ENCODE data around the gene PRTN3.
A peak's percentile ranks its signal among the peaks of the same experiment; 100 is the strongest.
"Not testable (repeated sequence)": the region's sequence is repeated elsewhere in the genome, so short reads cannot be mapped to it uniquely, and the experiment has no call there.

Gene PRTN3

GRCh38 chr19:849195-849594 is 8.4 kb downstream of the PRTN3 start:
- not testable (repeated sequence) for DNase-seq

GRCh38 chr19:850221-850978 is 9.6 kb downstream of the PRTN3 start:
- no peak for DNase-seq

GRCh38 chr19:850979-851335 is 10.2 kb downstream of the PRTN3 start:
- no peak for DNase-seq

GRCh38 chr19:852136-853013 is 11.6 kb downstream of the PRTN3 start, which contains the start of gene ELANE:
TSS of gene ELANE (plus strand) at chr19:852303. CDS start at chr19:852329, 26 bp downstream.
- no peak for DNase-seq

- DNase-seq: no peak
Measured at GRCh38 chr19:853014-853585, 12.3 kb downstream of the PRTN3 start.

- not testable (repeated sequence) for DNase-seq
Measured at GRCh38 chr19:853614-854220, 12.9 kb downstream of the PRTN3 start.

GRCh38 chr19:854549-854948 is 13.8 kb downstream of the PRTN3 start:
- no peak for DNase-seq

GRCh38 chr19:855142-855541 is 14.3 kb downstream of the PRTN3 start:
- no peak for DNase-seq

GRCh38 chr19:855566-856120 is 14.8 kb downstream of the PRTN3 start:
- DNase-seq: no peak

- DNase-seq: no peak
Measured at GRCh38 chr19:858284-858683, 17.5 kb downstream of the PRTN3 start.

GRCh38 chr19:858868-859843 is 18.4 kb downstream of the PRTN3 start, which contains the start of gene CFD:
TSS of gene CFD (plus strand) at chr19:859664. CDS start at chr19:859690, 26 bp downstream.
- no peak for DNase-seq

- DNase-seq: no peak
Measured at GRCh38 chr19:861141-861755, 20.4 kb downstream of the PRTN3 start.

- DNase-seq: peak; percentile 87
Measured at GRCh38 chr19:861756-862580, 21.2 kb downstream of the PRTN3 start.

GRCh38 chr19:862581-863314 is 21.9 kb downstream of the PRTN3 start:
- DNase-seq: peak; percentile 90

GRCh38 chr19:863315-863620 is 22.5 kb downstream of the PRTN3 start:
- DNase-seq: no peak

GRCh38 chr19:866769-867300 is 26.0 kb downstream of the PRTN3 start:
- DNase-seq: no peak

- DNase-seq: no peak
Measured at GRCh38 chr19:867301-867793, 26.5 kb downstream of the PRTN3 start.

- DNase-seq: no peak
Measured at GRCh38 chr19:867855-868457, 27.2 kb downstream of the PRTN3 start.
